Measurements from ENCODE around the gene AGTRAP.
A peak's percentile ranks its signal among the peaks of the same experiment; 100 is the strongest.

AGTRAP gene

GRCh38 chr1:11700601-11701467 is 35.1 kb upstream of the AGTRAP start:
- Histone ChIP-seq H3K36me3 (ENCODE audit: insufficient read depth, low read length) (no peaks in the 10 kb centered on the region), H3K9ac (ENCODE audit: low read depth, low read length) (no peak overlapping the region), H3K9me3 (replicated peaks; ENCODE audit: low read length) (no peaks in the 10 kb centered on the region), H3K4me3 (ENCODE audit: low read length) (peak overlapping the region; percentile 44), H3K4me1 (ENCODE audit: control insufficient read depth, insufficient read depth, low read length) (peaks cover 15% of the 10 kb centered on the region), H3K27me3 (ENCODE audit: control insufficient read depth, insufficient read depth, low read length) (peaks cover 79% of the 10 kb centered on the region), H3K4me2 (ENCODE audit: low read length) (peak overlapping the region; percentile 60)

- Histone ChIP-seq H3K36me3 (ENCODE audit: insufficient read depth, low read length) (no peaks in the 10 kb centered on the region), H3K4me1 (ENCODE audit: control insufficient read depth, insufficient read depth, low read length) (peaks cover 15% of the 10 kb centered on the region), H3K27me3 (ENCODE audit: control insufficient read depth, insufficient read depth, low read length) (peaks cover 85% of the 10 kb centered on the region), H3K4me2 (ENCODE audit: low read length) (peak overlapping the region; percentile 60), H3K9ac (ENCODE audit: low read depth, low read length) (no peak overlapping the region), H3K9me3 (replicated peaks; ENCODE audit: low read length) (no peaks in the 10 kb centered on the region), H3K4me3 (ENCODE audit: low read length) (peak overlapping the region; percentile 44)
These were observed 34.4 kb upstream of the AGTRAP start for GRCh38 chr1:11701551-11701961.

- peak overlapping the region; percentile 60 for H3K4me2 ChIP-seq (ENCODE audit: low read length)
- no peaks in the 10 kb centered on the region for H3K9me3 ChIP-seq (replicated peaks; ENCODE audit: low read length)
- no peak overlapping the region for H3K4me3 ChIP-seq (ENCODE audit: low read length)
- H3K4me1 ChIP-seq (ENCODE audit: control insufficient read depth, insufficient read depth, low read length), result peaks cover 15% of the 10 kb centered on the region
- no peak overlapping the region for H3K9ac ChIP-seq (ENCODE audit: low read depth, low read length)
- no peaks in the 10 kb centered on the region for H3K36me3 ChIP-seq (ENCODE audit: insufficient read depth, low read length)
- peaks cover 83% of the 10 kb centered on the region for H3K27me3 ChIP-seq (ENCODE audit: control insufficient read depth, insufficient read depth, low read length)
These were observed 33.7 kb upstream of the AGTRAP start for GRCh38 chr1:11701981-11702803.

- H3K4me3 ChIP-seq (ENCODE audit: low read length), result no peak overlapping the region
- H3K4me2 ChIP-seq (ENCODE audit: low read length), result no peak overlapping the region
- peaks cover 81% of the 10 kb centered on the region for H3K27me3 ChIP-seq (ENCODE audit: control insufficient read depth, insufficient read depth, low read length)
- H3K36me3 ChIP-seq (ENCODE audit: insufficient read depth, low read length), result no peaks in the 10 kb centered on the region
- H3K9me3 ChIP-seq (replicated peaks; ENCODE audit: low read length), result no peaks in the 10 kb centered on the region
- H3K4me1 ChIP-seq (ENCODE audit: control insufficient read depth, insufficient read depth, low read length), result peaks cover 15% of the 10 kb centered on the region
- H3K9ac ChIP-seq (ENCODE audit: low read depth, low read length), result no peak overlapping the region
These were observed 32.4 kb upstream of the AGTRAP start for GRCh38 chr1:11703357-11704193.

GRCh38 chr1:11704194-11704529 is 31.8 kb upstream of the AGTRAP start:
- H3K9me3 ChIP-seq (replicated peaks; ENCODE audit: low read length), result no peaks in the 10 kb centered on the region
- H3K27me3 ChIP-seq (ENCODE audit: control insufficient read depth, insufficient read depth, low read length), result peaks cover 79% of the 10 kb centered on the region
- peaks cover 15% of the 10 kb centered on the region for H3K4me1 ChIP-seq (ENCODE audit: control insufficient read depth, insufficient read depth, low read length)
- H3K4me3 ChIP-seq (ENCODE audit: low read length), result no peak overlapping the region
- no peak overlapping the region for H3K4me2 ChIP-seq (ENCODE audit: low read length)
- no peak overlapping the region for H3K9ac ChIP-seq (ENCODE audit: low read depth, low read length)
- H3K36me3 ChIP-seq (ENCODE audit: insufficient read depth, low read length), result no peaks in the 10 kb centered on the region

- Histone ChIP-seq H3K4me2 (ENCODE audit: low read length) (no peak overlapping the region), H3K27me3 (ENCODE audit: control insufficient read depth, insufficient read depth, low read length) (peaks cover 81% of the 10 kb centered on the region), H3K4me1 (ENCODE audit: control insufficient read depth, insufficient read depth, low read length) (peaks cover 15% of the 10 kb centered on the region), H3K9ac (ENCODE audit: low read depth, low read length) (no peak overlapping the region), H3K9me3 (replicated peaks; ENCODE audit: low read length) (no peaks in the 10 kb centered on the region), H3K36me3 (ENCODE audit: insufficient read depth, low read length) (no peaks in the 10 kb centered on the region), H3K4me3 (ENCODE audit: low read length) (no peak overlapping the region)
These were observed 31.1 kb upstream of the AGTRAP start for GRCh38 chr1:11704691-11705475.

DNA sequence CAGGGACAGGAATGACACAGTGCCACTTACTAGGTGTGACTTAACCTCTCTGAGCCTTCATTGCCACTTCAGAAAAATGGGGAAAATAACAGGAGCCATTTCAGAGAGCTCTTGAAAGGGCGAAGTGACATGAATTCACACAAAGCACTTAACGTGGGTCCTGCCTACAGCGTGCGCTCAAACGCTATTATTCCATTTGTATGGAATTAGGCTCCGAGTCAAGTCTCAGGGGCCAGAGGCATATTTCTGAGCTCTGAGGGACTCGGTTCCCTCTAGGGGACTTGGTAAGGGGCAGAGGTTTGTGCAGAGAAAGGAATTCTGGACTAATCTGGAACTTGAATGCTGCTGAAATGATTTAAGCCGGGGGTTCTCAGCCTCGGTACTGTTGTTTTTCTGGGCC is 30.3 kb upstream of the AGTRAP start:
- Histone ChIP-seq H3K4me3 (ENCODE audit: low read length) (no peak overlapping the region), H3K9me3 (replicated peaks; ENCODE audit: low read length) (no peaks in the 10 kb centered on the region), H3K9ac (ENCODE audit: low read depth, low read length) (no peak overlapping the region), H3K4me2 (ENCODE audit: low read length) (no peak overlapping the region), H3K27me3 (ENCODE audit: control insufficient read depth, insufficient read depth, low read length) (peaks cover 76% of the 10 kb centered on the region), H3K4me1 (ENCODE audit: control insufficient read depth, insufficient read depth, low read length) (peaks cover 14% of the 10 kb centered on the region), H3K36me3 (ENCODE audit: insufficient read depth, low read length) (no peaks in the 10 kb centered on the region)

DNA sequence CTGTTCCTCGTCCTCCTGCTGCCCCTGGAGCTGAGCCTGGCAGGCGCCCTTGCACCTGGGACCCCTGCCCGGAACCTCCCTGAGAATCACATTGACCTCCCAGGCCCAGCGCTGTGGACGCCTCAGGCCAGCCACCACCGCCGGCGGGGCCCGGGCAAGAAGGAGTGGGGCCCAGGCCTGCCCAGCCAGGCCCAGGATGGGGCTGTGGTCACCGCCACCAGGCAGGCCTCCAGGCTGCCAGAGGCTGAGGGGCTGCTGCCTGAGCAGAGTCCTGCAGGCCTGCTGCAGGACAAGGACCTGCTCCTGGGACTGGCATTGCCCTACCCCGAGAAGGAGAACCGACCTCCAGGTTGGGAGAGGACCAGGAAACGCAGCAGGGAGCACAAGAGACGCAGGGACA is 29.6 kb upstream of the AGTRAP start:
- Histone ChIP-seq H3K9ac (ENCODE audit: low read depth, low read length) (no peak overlapping the region), H3K27me3 (ENCODE audit: control insufficient read depth, insufficient read depth, low read length) (peaks cover 69% of the 10 kb centered on the region), H3K4me2 (ENCODE audit: low read length) (no peak overlapping the region), H3K36me3 (ENCODE audit: insufficient read depth, low read length) (no peaks in the 10 kb centered on the region), H3K4me1 (ENCODE audit: control insufficient read depth, insufficient read depth, low read length) (peaks cover 7% of the 10 kb centered on the region), H3K9me3 (replicated peaks; ENCODE audit: low read length) (no peaks in the 10 kb centered on the region), H3K4me3 (ENCODE audit: low read length) (no peak overlapping the region)

GRCh38 chr1:11707621-11708276 is 28.2 kb upstream of the AGTRAP start:
- no peak overlapping the region for H3K4me3 ChIP-seq (ENCODE audit: low read length)
- H3K36me3 ChIP-seq (ENCODE audit: insufficient read depth, low read length), result no peaks in the 10 kb centered on the region
- H3K4me2 ChIP-seq (ENCODE audit: low read length), result no peak overlapping the region
- H3K27me3 ChIP-seq (ENCODE audit: control insufficient read depth, insufficient read depth, low read length), result peaks cover 62% of the 10 kb centered on the region
- H3K4me1 ChIP-seq (ENCODE audit: control insufficient read depth, insufficient read depth, low read length), result no peaks in the 10 kb centered on the region
- no peaks in the 10 kb centered on the region for H3K9me3 ChIP-seq (replicated peaks; ENCODE audit: low read length)
- H3K9ac ChIP-seq (ENCODE audit: low read depth, low read length), result no peak overlapping the region

GRCh38 chr1:11708554-11709350 is 27.2 kb upstream of the AGTRAP start:
- Histone ChIP-seq H3K9me3 (replicated peaks; ENCODE audit: low read length) (no peaks in the 10 kb centered on the region), H3K4me1 (ENCODE audit: control insufficient read depth, insufficient read depth, low read length) (no peaks in the 10 kb centered on the region), H3K27me3 (ENCODE audit: control insufficient read depth, insufficient read depth, low read length) (peaks cover 59% of the 10 kb centered on the region), H3K36me3 (ENCODE audit: insufficient read depth, low read length) (no peaks in the 10 kb centered on the region), H3K9ac (ENCODE audit: low read depth, low read length) (no peak overlapping the region), H3K4me3 (ENCODE audit: low read length) (no peak overlapping the region), H3K4me2 (ENCODE audit: low read length) (no peak overlapping the region)

Data from skeletal muscle satellite cell (primary cell).